Measurements from ENCODE around the gene KLHDC7A. TPM values are rescaled to one million over a fixed set of nuclear protein-coding genes. Genes with fewer than 3 reads are reported as not detected.
A peak's percentile ranks its signal among the peaks of the same experiment; 100 is the strongest.

The KLHDC7A gene
- total RNA-seq, 6 donors from 2014 or later = under 0.01 to 5.6 (median 1.8) TPM

DNA sequence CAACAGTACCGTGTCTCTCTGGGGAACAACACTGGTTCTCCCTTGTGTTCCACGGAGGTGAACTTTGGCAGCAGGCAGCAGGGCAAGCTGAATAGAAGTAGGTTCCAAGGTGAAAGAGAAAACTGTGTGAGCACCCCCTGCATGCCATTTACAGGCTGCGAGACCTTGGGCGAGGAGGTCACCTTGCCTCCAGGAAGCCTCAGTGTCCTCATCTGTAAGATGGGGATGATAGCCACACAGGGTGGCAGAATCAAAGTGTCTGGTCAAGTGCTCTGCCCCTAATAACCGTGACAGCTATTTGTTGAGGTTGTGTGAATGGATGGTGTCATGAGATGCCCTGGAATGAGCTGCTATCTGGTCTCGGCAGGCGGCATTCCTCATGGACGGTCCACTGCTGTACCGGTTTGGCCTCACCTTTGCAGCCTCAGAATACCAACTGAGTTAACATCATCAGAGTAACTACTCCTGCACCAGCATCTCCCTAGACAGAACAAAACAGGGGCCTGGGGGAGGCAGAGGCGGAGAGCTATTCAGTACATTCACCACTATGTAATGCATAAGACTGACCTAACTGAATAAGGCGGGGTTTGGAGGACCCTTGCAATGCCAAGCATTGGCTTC lies 7.4 kb upstream of the KLHDC7A start:
- Histone ChIP-seq H3K9me3 (no peaks in the 10 kb centered on the region), H3K4me1 (no peaks in the 10 kb centered on the region), H3K4me3 (no peak overlapping the region), H3K27ac (no peak overlapping the region), H3K27me3 (no peaks in the 10 kb centered on the region), H3K36me3 (no peaks in the 10 kb centered on the region)
- TF ChIP-seq POLR2AphosphoS5 (IDR thresholded peaks at IDR 0.05) = no peak
- no peak for TF ChIP-seq POLR2A (IDR thresholded peaks at IDR 0.05)
- TF ChIP-seq, protein P1, sequence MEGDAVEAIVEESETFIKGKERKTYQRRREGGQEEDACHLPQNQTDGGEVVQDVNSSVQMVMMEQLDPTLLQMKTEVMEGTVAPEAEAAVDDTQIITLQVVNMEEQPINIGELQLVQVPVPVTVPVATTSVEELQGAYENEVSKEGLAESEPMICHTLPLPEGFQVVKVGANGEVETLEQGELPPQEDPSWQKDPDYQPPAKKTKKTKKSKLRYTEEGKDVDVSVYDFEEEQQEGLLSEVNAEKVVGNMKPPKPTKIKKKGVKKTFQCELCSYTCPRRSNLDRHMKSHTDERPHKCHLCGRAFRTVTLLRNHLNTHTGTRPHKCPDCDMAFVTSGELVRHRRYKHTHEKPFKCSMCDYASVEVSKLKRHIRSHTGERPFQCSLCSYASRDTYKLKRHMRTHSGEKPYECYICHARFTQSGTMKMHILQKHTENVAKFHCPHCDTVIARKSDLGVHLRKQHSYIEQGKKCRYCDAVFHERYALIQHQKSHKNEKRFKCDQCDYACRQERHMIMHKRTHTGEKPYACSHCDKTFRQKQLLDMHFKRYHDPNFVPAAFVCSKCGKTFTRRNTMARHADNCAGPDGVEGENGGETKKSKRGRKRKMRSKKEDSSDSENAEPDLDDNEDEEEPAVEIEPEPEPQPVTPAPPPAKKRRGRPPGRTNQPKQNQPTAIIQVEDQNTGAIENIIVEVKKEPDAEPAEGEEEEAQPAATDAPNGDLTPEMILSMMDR (IDR thresholded peaks at IDR 0.05) = no peak
- TF ChIP-seq EP300 (IDR thresholded peaks at IDR 0.05) = no peak
- 80 to 84% methylated on average over 5 to 11 of the region's 11 CpGs for WGBS, 2 donors
- ATAC-seq (ENCODE audit: low FRiP score in 2 of 2) = no peak
- DNase-seq = no peak

DNA sequence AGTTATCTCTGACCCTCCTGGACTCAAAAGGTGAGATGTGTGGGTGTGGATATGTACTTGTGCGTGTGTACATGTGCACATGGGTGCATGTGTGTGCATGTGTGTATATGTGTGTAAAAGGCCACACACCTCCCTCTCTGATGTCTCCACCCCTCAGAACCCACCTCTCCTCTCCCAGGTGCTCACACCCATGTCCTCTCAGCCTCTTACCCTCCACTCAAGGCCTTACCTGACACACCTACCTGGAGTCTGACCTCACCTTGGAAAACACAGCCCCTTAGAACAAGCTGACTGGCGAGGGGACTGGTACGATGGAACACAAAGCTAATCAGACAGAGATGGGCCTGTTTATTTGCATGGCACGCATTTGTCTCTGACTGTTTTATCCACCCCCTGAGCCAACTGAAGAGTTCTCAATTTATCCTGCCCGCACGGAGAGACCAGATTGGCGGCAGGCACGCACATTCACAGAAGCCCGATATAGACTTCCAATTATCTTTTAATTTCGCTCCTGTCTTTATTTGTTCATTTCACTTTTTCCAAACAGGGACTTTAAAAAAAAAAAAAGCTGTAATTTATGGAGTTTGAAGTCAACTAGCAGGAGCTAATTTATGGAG lies 6.1 kb upstream of the KLHDC7A start:
- DNase-seq (peak in 1 of 2 donors; percentile 30), ATAC-seq (ENCODE audit: low FRiP score in 2 of 2) (no peak)
- no peak overlapping the region for H3K4me3 ChIP-seq
- H3K27ac ChIP-seq = no peak overlapping the region
- WGBS, 2 donors = 81 to 96% methylated on average over 10 of the region's 10 CpGs
- H3K27me3 ChIP-seq = no peaks in the 10 kb centered on the region
- peaks cover 0 to 8% (median 6%) of the 10 kb centered on the region in 4 donors for H3K4me1 ChIP-seq
- H3K9me3 ChIP-seq = no peaks in the 10 kb centered on the region
- TF ChIP-seq POLR2AphosphoS5 (IDR thresholded peaks at IDR 0.05) (no peak), EP300 (IDR thresholded peaks at IDR 0.05) (no peak), POLR2A (IDR thresholded peaks at IDR 0.05) (no peak)
- TF ChIP-seq, protein P1 (IDR thresholded peaks at IDR 0.05) = no peak
- H3K36me3 ChIP-seq = no peaks in the 10 kb centered on the region

DNA sequence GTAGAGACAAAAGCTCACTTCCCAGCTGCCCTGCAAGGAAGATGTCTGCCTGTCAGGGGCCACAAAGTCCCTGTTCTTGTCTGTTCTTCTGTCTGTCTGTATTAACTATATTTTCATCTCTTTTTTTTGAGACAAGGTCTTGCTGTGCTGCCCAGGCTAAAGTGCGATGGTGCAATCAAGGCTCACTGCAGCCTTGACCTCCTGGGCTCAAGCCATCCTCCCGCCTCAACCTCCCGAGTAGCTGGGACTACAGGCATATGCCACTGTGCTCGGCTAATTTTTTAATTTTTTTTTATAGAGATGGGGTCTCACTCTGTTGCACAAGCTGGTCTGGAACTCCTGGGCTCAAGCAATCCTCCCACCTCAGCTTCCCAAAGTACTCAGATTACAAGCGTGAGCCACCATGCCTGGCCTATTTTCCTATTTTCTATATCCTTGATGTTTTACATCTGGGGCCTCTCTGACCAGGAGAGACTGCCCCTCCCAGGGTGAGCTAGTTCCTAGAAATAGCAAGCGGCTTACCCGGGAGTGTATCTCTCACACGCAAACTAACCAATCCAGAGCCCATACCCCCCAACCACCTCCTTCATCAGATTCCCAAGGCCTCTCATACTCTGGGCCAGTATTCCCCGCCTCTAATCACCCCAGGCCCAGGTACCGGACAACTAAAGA lies 5.4 kb upstream of the KLHDC7A start:
- Histone ChIP-seq H3K27ac (no peak overlapping the region), H3K9me3 (no peaks in the 10 kb centered on the region), H3K27me3 (no peaks in the 10 kb centered on the region), H3K4me3 (no peak overlapping the region), H3K4me1 (peaks cover 0 to 14% (median 11%) of the 10 kb centered on the region in 4 donors), H3K36me3 (no peaks in the 10 kb centered on the region)
- DNase-seq = peak in 1 of 2 donors; percentile 5
- TF ChIP-seq POLR2AphosphoS5 (IDR thresholded peaks at IDR 0.05) (no peak), EP300 (IDR thresholded peaks at IDR 0.05) (no peak), POLR2A (IDR thresholded peaks at IDR 0.05) (no peak)
- TF ChIP-seq, protein P1 (IDR thresholded peaks at IDR 0.05) = no peak
- no peak for ATAC-seq (ENCODE audit: low FRiP score in 2 of 2)
- WGBS, 2 donors = 81 to 82% methylated on average over 10 of the region's 10 CpGs

DNA sequence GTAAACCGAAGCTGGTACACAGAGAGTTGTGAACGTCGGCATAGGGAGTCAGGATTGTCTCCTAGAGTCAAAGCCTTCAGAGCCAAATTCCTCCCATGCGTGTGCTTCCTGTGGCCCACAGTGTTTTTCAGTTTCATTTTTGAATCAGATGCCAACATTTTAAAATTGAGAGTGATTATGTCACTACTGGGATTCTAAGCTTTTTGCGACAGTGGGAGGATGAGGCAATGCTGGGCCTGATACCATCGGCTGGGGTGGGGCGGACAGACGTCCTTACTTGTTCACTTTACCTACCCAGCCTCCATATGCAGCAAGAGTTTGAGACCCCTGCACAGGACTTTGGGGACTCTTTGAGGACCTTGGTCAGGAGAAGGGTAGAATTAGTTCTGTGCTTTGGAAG lies 1.3 kb upstream of the KLHDC7A start:
- no peaks in the 10 kb centered on the region for H3K27me3 ChIP-seq
- no peaks in the 10 kb centered on the region for H3K9me3 ChIP-seq
- 56 to 68% methylated on average over 8 of the region's 8 CpGs for WGBS, 2 donors
- H3K4me3 ChIP-seq = no peak overlapping the region
- TF ChIP-seq POLR2AphosphoS5 (IDR thresholded peaks at IDR 0.05) (no peak), EP300 (IDR thresholded peaks at IDR 0.05) (no peak), POLR2A (IDR thresholded peaks at IDR 0.05) (no peak)
- H3K4me1 ChIP-seq = peaks cover 12 to 33% (median 26%) of the 10 kb centered on the region in 4 donors
- peak in 1 of 2 donors; percentile 44 for ATAC-seq (ENCODE audit: low FRiP score in 2 of 2)
- no peak for DNase-seq
- no peaks in the 10 kb centered on the region for H3K36me3 ChIP-seq
- peak overlapping the region; percentile 74 to 86 (median 80) for H3K27ac ChIP-seq

DNA sequence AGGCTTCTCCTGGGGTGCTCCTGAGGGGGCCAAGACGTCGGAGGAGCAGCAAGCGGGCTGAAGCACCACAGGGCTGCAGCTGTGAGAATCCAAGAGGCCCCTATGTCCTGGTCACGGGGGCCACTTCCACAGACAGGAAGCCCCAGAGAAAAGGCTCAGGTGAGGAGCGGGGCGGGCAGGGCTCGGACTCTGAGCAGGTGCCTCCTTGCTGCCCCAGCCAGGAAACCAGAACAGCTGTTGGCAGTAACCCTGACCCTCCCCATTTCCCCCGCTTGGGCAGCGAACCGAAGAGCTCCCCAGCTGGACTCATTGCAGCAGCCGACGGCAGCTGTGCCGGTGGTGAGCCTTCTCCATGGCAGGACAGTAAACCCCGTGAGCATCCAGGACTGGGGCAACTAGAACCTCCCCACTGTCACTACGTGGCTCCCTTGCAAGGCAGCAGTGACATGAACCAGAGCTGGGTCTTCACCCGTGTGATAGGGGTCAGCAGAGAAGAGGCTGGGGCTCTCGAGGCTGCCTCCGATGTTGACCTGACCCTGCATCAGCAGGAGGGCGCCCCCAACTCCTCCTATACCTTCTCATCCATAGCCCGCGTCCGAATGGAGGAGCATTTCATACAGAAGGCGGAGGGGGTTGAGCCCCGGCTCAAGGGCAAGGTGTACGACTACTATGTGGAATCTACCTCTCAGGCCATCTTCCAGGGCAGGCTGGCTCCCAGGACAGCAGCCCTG lies 625 bp downstream of the KLHDC7A start:
- no peaks in the 10 kb centered on the region for H3K36me3 ChIP-seq
- H3K27me3 ChIP-seq = no peaks in the 10 kb centered on the region
- H3K4me3 ChIP-seq = peak overlapping the region in 2 of 4 donors; percentile 8 to 24
- no peak for ATAC-seq (ENCODE audit: low FRiP score in 2 of 2)
- H3K4me1 ChIP-seq = peaks cover 12 to 33% (median 26%) of the 10 kb centered on the region in 4 donors
- H3K27ac ChIP-seq = peak overlapping the region; percentile 74 to 86 (median 80)
- H3K9me3 ChIP-seq = no peaks in the 10 kb centered on the region
- TF ChIP-seq POLR2A (IDR thresholded peaks at IDR 0.05) (no peak), EP300 (IDR thresholded peaks at IDR 0.05) (no peak), POLR2AphosphoS5 (IDR thresholded peaks at IDR 0.05) (no peak)
- TF ChIP-seq, protein P1 (IDR thresholded peaks at IDR 0.05) = no peak
- peak in 1 of 2 donors; percentile 11 for DNase-seq
- WGBS, 2 donors = 55 to 66% methylated on average over 10 to 25 of the region's 25 CpGs

All from upper lobe of left lung (tissue), 6 donors.